Vagina (tissue), 2 donors: ENCODE measurements around the gene MYO1C. TPM values are rescaled to one million over a fixed set of nuclear protein-coding genes. Genes with fewer than 3 reads are reported as not detected.
"Not testable (repeated sequence)": the region's sequence is repeated elsewhere in the genome, so short reads cannot be mapped to it uniquely, and the experiment has no call there.

ENCODE experiments used
- DNase-seq, 2 donors: peaks; one replicate each; pipeline ENCODE4 v3.0.0-alpha.2; 2017; ENCODE audit errors: extremely low spot score in 2 of 2
- H3K27ac ChIP-seq: fragments of 200-600 bp; sonication (generic); one replicate; pipeline ENCODE4 v1.5.1; 2019
- H3K27me3 ChIP-seq: fragments of 200-600 bp; sonication (generic); one replicate; pipeline ENCODE4 v1.5.1; 2019
- H3K36me3 ChIP-seq, 2 donors: fragments of 200-600 bp; sonication (generic); one replicate each; pipeline ENCODE4 v1.5.1; 2017 to 2019
- H3K4me1 ChIP-seq: fragments of 200-600 bp; sonication (generic); one replicate; pipeline ENCODE4 v1.5.1; 2019
- H3K4me3 ChIP-seq, 2 donors: fragments of 200-600 bp; sonication (generic); 1 replicate in 1 of 2; 2 replicates in 1 of 2; pipeline ENCODE4 v1.5.1; 2016 to 2019
- H3K9me3 ChIP-seq: fragments of 200-600 bp; sonication (generic); one replicate; pipeline ENCODE4 v1.5.1; 2019
- POLR2A ChIP-seq, 2 donors: fragments of 450-650 bp; IDR thresholded peaks; one replicate each; pipeline ENCODE4 v1.6.1; 2017; ENCODE audit warnings: antibody characterized with exemption in 2 of 2, mild to moderate bottlenecking in 2 of 2, moderate library complexity in 2 of 2
- POLR2AphosphoS5 ChIP-seq, 2 donors: sonication (generic); formaldehyde crosslinking; IDR thresholded peaks; one replicate each; pipeline ENCODE4 v1.9.0; 2017; ENCODE audit warnings: antibody characterized with exemption in 2 of 2, mild to moderate bottlenecking in 2 of 2, low read depth in 1 of 2; ENCODE audit not compliant: insufficient read depth in 1 of 2
- intact Hi-C: fragments of 100-400 bp; cut with DNase I; formaldehyde crosslinking; loops from one replicate; pipeline ENCODE4 v1.15.1; 2023
- total RNA-seq: library from RNA; depleted of rRNA; stranded (reverse); fragments of >200 nt; gene quantifications from one replicate; pipeline ENCODE4 v1.2.3, GENCODE V29; 2016
- TF ChIP-seq, protein P1 (sequence below), 3 experiments: fragments of 450-650 bp in 2 of 3; fragments of 200-600 bp in 1 of 3; sonication (generic) in 1 of 3; IDR thresholded peaks; one replicate each; pipeline ENCODE4 v1.5.1; 2017 to 2019; ENCODE audit warnings: antibody characterized with exemption in 3 of 3, mild to moderate bottlenecking in 2 of 3, moderate library complexity in 2 of 3

The MYO1C gene
- total RNA-seq, 1 donor from 2014 or later = 118 TPM

DNA sequence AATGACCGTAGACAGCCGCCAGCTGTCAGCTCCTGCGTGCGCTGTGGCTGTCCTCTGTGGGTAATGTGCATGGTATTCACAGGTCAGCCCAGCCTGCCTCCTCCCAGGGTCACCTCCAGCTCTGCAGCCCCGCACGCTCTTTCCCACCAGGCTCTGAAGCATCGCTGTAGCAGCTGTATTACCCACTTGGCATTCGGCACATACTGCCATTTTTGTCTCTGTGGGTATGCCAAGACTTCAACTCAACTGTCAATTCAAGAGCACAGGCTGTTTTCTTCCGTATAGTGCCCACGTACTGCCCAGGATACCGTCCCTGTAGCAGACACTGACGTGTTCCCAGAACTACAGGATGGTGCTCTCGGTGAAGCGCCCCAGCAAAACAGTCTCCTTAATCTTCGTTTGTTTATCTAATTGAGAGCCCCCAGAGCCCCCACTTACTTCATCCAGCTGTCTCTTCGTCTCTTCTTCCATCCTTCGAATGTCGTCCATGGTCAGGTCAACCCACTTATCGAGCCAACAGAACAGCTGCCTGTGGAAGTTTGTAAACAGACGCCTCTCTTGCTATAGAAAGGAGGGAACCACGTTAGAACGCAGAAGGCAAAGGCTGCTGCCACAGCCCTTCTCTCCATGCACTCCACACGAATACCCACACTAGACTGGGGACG is 41.3 kb upstream of the MYO1C start:
- DNase-seq = no peak
- Histone ChIP-seq H3K4me3 (no peak overlapping the region), H3K27ac (no peak overlapping the region), H3K36me3 (peaks cover 0 to 82% of the 10 kb centered on the region in 2 donors), H3K4me1 (no peaks in the 10 kb centered on the region), H3K9me3 (no peaks in the 10 kb centered on the region), H3K27me3 (no peaks in the 10 kb centered on the region)
- TF ChIP-seq POLR2AphosphoS5 (IDR thresholded peaks at IDR 0.05; ENCODE audit: insufficient read depth in 1 of 2, low read depth in 1 of 2) (no peak), POLR2A (IDR thresholded peaks at IDR 0.05) (no peak)
- TF ChIP-seq, protein P1, sequence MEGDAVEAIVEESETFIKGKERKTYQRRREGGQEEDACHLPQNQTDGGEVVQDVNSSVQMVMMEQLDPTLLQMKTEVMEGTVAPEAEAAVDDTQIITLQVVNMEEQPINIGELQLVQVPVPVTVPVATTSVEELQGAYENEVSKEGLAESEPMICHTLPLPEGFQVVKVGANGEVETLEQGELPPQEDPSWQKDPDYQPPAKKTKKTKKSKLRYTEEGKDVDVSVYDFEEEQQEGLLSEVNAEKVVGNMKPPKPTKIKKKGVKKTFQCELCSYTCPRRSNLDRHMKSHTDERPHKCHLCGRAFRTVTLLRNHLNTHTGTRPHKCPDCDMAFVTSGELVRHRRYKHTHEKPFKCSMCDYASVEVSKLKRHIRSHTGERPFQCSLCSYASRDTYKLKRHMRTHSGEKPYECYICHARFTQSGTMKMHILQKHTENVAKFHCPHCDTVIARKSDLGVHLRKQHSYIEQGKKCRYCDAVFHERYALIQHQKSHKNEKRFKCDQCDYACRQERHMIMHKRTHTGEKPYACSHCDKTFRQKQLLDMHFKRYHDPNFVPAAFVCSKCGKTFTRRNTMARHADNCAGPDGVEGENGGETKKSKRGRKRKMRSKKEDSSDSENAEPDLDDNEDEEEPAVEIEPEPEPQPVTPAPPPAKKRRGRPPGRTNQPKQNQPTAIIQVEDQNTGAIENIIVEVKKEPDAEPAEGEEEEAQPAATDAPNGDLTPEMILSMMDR (IDR thresholded peaks at IDR 0.05) = no peak
- intact Hi-C loops = no loop called here

DNA sequence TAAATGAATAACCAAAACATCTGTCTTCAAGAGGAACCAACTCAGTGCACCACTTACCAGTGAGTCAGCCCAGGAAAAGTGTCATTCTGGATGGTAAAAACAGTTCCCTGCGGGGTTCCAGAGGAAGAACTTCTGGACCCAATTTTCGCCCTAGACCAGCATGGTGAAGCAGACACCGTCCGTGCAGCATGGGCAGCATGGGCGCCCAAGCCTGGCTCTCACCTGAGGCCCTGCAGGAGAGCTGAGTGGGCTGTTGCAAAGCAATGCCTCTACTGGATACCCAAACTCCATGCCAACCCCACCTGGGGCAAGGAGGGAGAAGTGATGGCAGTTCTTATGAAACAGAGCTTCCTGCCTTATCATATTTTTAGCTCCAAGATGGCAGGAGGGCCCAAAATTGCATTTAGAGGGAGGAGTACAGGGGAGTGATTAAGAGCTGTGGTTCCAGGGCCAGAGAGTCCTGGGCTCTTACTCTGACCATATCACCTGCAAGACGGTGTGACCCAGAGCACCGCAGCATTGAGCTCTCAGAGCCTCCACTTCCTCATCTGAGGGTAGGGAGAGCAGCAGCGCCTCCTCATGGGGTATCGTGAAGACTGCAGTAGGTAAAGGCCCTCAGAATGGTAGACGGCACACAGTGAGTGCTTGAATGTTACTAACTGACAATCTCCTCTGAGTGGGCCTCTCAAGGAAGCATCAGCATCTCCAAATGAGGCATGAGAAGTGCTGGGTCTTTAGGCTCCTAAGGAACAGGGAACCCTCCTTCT is 40.5 kb upstream of the MYO1C start:
- intact Hi-C loops = no loop called here
- H3K27ac ChIP-seq = no peak overlapping the region
- DNase-seq = no peak
- no peaks in the 10 kb centered on the region for H3K9me3 ChIP-seq
- TF ChIP-seq POLR2AphosphoS5 (IDR thresholded peaks at IDR 0.05; ENCODE audit: insufficient read depth in 1 of 2, low read depth in 1 of 2) (no peak), POLR2A (IDR thresholded peaks at IDR 0.05) (no peak)
- TF ChIP-seq, protein P1 (IDR thresholded peaks at IDR 0.05) = no peak
- H3K36me3 ChIP-seq = peaks cover 0 to 75% of the 10 kb centered on the region in 2 donors
- no peaks in the 10 kb centered on the region for H3K4me1 ChIP-seq
- H3K27me3 ChIP-seq = no peaks in the 10 kb centered on the region
- H3K4me3 ChIP-seq = no peak overlapping the region

DNA sequence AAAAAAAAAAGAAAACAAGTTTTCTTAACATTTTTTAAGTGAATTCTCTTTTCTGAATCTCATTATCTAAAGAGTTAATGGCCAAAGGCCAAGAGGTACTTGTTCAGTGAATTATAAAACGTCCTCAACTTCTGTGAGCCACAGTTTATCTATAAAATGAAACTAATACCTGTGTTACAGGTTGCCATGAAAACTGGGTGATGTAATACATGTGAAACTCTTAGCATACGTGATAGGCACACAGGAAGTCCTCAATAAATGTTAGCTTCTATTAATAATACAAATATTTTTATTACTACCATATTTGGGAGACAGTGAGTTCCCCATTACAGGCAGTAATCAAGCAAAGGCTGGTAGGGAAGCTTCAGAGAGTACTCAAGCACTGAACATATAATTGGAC is 37.4 kb upstream of the MYO1C start:
- intact Hi-C loops = no loop called here
- peaks cover 0 to 64% of the 10 kb centered on the region in 2 donors for H3K36me3 ChIP-seq

DNA sequence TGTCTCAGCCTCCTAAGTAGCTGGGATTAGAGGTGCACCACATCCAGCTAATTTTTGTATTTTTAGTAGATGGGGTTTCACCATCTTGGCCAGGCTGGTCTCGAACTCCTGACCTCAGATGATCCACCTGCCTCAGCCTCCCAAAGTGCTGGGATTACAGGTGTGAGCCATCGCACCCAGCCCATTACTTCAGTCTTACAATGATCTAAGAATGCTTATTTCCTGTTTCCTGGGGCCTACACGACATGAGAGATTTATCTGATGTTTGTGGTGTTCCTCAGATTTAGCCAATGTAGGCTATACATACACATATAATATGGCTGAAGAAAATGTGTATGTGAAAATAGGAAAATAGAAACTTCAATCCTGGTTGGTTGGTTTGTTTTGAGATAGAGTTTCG is 34.4 kb upstream of the MYO1C start:
- DNase-seq, H3K27me3 ChIP-seq, H3K4me1 ChIP-seq, H3K27ac ChIP-seq, intact Hi-C loops, H3K9me3 ChIP-seq, H3K4me3 ChIP-seq: not testable (repeated sequence)
- H3K36me3 ChIP-seq = peaks cover 0 to 51% of the 10 kb centered on the region in 2 donors

More for the DNA sequence above, 37.4 kb upstream of the MYO1C start:
- Histone ChIP-seq H3K27ac (no peak overlapping the region), H3K9me3 (no peaks in the 10 kb centered on the region), H3K4me3 (no peak overlapping the region), H3K27me3 (no peaks in the 10 kb centered on the region), H3K4me1 (no peaks in the 10 kb centered on the region)
- TF ChIP-seq, protein P1 (IDR thresholded peaks at IDR 0.05) = no peak
- TF ChIP-seq POLR2AphosphoS5 (IDR thresholded peaks at IDR 0.05; ENCODE audit: insufficient read depth in 1 of 2, low read depth in 1 of 2) (no peak), POLR2A (IDR thresholded peaks at IDR 0.05) (no peak)
- DNase-seq = no peak

DNA sequence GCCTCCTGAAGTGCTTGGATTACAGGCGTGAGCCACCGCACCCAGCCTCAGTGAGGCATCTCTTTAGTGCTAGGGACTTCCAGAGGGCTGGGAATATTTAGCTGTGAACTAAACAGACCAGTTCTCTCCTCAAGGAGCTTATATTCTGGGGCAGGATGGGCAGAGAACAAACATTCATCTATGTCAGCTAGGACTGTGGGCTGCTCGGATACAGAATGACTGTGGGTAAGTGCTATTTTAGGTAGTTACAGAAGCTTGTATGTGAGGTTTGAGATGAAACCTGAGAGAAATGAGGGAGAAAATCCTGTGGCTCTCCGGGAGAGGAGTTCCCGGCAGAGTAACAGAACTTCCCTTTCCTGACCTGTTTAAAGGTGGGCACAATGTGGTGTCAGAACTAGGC is 30.1 kb upstream of the MYO1C start:
- H3K36me3 ChIP-seq = peaks cover 0 to 28% of the 10 kb centered on the region in 2 donors

More for the DNA sequence above, 30.1 kb upstream of the MYO1C start:
- Histone ChIP-seq H3K27me3 (no peaks in the 10 kb centered on the region), H3K9me3 (no peaks in the 10 kb centered on the region), H3K27ac (no peak overlapping the region), H3K4me1 (peaks cover 4% of the 10 kb centered on the region), H3K4me3 (no peak overlapping the region)
- no peak for DNase-seq
- intact Hi-C loops = no loop called here
- TF ChIP-seq, protein P1 (IDR thresholded peaks at IDR 0.05) = no peak
- TF ChIP-seq POLR2A (IDR thresholded peaks at IDR 0.05) = no peak
- no peak for TF ChIP-seq POLR2AphosphoS5 (IDR thresholded peaks at IDR 0.05; ENCODE audit: insufficient read depth in 1 of 2, low read depth in 1 of 2)
